Stomach smooth muscle (tissue), 2 donors: ENCODE data around the gene SNHG17.
"Not testable (repeated sequence)": the region's sequence is repeated elsewhere in the genome, so short reads cannot be mapped to it uniquely, and the experiment has no call there.

Source experiments
- H3K27ac ChIP-seq: one replicate; pipeline ENCODE4 v1.7.0; 2013; ENCODE audit warnings: mild to moderate bottlenecking, low read length, inconsistent platforms
- H3K27me3 ChIP-seq, 2 donors: one replicate each; pipeline ENCODE4 v1.7.0; 2013; ENCODE audit warnings: low read length in 2 of 2; ENCODE audit not compliant: insufficient read depth in 2 of 2, control insufficient read depth in 1 of 2
- H3K36me3 ChIP-seq, 2 donors: one replicate each; pipeline ENCODE4 v1.7.0; 2013; ENCODE audit warnings: low read length in 2 of 2; ENCODE audit not compliant: control insufficient read depth in 2 of 2, insufficient read depth in 2 of 2
- H3K4me1 ChIP-seq: one replicate; pipeline ENCODE4 v1.7.0; 2013; ENCODE audit warnings: low read length; ENCODE audit not compliant: control insufficient read depth, insufficient read depth
- H3K4me3 ChIP-seq, 2 donors: one replicate each; pipeline ENCODE4 v1.7.0; 2013; ENCODE audit warnings: low read length in 2 of 2
- H3K9ac ChIP-seq, 2 donors: one replicate each; pipeline ENCODE4 v1.7.0; 2013; ENCODE audit warnings: low read length in 2 of 2, mild to moderate bottlenecking in 1 of 2
- H3K9me3 ChIP-seq, 2 donors: one replicate each; pipeline ENCODE4 v1.7.0; 2013; ENCODE audit warnings: low read length in 2 of 2; ENCODE audit not compliant: control insufficient read depth in 2 of 2
- donor health status: healthy.
- donor health status: Pancreatic carcinoma.

The SNHG17 gene

DNA sequence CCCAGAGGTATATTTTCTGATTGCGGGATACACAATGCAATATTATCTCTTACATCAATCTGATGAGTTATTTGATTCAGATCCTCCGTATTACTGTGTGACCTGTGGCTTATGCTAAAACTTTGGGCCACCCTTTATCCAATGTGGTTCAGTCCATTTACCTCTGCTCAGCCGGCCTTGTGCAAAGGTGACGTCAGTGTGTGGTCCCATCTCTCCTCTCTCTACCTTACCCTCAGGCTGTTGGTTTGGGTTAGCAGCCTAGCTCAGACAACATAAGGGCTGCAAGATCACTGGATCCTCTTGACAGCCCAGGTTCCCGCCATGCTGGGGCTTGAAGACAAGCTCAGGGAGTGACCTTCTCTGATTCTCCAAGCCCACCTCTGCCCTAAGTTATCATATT, 33.0 kb downstream of the SNHG17 start:
- H3K4me1 ChIP-seq: no peaks in the 10 kb centered on the region
- H3K36me3 ChIP-seq: no peaks in the 10 kb centered on the region
- H3K4me3 ChIP-seq: no peak overlapping the region
- H3K27ac ChIP-seq: no peak overlapping the region
- H3K27me3 ChIP-seq: no peaks in the 10 kb centered on the region
- no peak overlapping the region for H3K9ac ChIP-seq
- no peaks in the 10 kb centered on the region for H3K9me3 ChIP-seq

- not testable (repeated sequence) for H3K27me3 ChIP-seq, H3K9me3 ChIP-seq, H3K4me1 ChIP-seq, H3K4me3 ChIP-seq, H3K27ac ChIP-seq, H3K36me3 ChIP-seq, H3K9ac ChIP-seq
Measured at GRCh38 chr20:38395751-38396395, 39.3 kb downstream of the SNHG17 start.

- no peak overlapping the region for H3K4me3 ChIP-seq
- H3K9me3 ChIP-seq: peaks cover 0 to 3% of the 10 kb centered on the region in 2 donors
- no peak overlapping the region for H3K27ac ChIP-seq
- no peaks in the 10 kb centered on the region for H3K4me1 ChIP-seq
- H3K9ac ChIP-seq: no peak overlapping the region
- no peaks in the 10 kb centered on the region for H3K27me3 ChIP-seq
- H3K36me3 ChIP-seq: no peaks in the 10 kb centered on the region
Measured at GRCh38 chr20:38395165-38395564, 40.0 kb downstream of the SNHG17 start.

DNA sequence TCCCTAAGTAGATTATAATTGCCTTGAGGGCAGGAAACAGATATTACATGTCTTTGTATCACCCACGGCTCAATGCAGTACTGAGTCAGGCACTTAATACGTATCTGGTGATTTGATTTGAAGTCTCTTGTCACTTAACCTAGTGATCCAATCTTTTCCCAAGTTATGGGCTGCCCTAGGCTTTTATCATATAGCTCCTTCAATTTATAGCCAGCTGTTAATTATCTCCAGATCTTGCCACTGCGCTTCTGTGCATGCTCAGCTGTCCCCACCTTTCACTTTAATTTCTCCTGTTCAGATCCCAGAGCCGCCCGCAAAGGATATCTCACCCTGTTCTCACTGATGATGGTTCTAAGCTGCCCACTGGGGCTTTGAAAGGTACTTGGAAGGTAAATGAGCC, 41.9 kb downstream of the SNHG17 start:
- no peak overlapping the region for H3K4me3 ChIP-seq
- no peaks in the 10 kb centered on the region for H3K27me3 ChIP-seq
- no peaks in the 10 kb centered on the region for H3K36me3 ChIP-seq
- H3K9me3 ChIP-seq: peaks cover 0 to 5% of the 10 kb centered on the region in 2 donors
- no peak overlapping the region for H3K27ac ChIP-seq
- no peaks in the 10 kb centered on the region for H3K4me1 ChIP-seq
- H3K9ac ChIP-seq: no peak overlapping the region

DNA sequence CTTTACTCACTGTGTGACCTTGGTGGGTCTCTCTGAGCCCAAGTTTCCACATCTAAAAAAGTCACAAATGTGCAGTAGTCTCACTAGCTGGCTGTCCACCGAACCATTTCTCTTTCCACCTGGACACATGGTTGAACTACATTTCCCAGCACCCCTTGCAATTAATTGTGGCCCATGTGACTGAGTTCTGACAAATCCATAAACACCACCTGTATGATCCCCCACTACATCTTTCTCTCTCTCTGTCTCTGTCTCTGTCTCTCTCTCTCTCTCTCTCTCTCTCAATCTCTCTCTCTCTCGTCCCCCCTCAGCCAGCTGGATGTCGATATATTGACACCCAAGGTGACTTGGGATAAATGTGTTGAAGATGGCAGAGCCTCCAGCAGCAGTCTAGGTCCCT, 42.8 kb downstream of the SNHG17 start:
- no peak overlapping the region for H3K27ac ChIP-seq
- H3K27me3 ChIP-seq: no peaks in the 10 kb centered on the region
- H3K4me3 ChIP-seq: no peak overlapping the region
- peaks cover 0 to 5% of the 10 kb centered on the region in 2 donors for H3K9me3 ChIP-seq
- H3K4me1 ChIP-seq: no peaks in the 10 kb centered on the region
- H3K9ac ChIP-seq: no peak overlapping the region
- no peaks in the 10 kb centered on the region for H3K36me3 ChIP-seq

DNA sequence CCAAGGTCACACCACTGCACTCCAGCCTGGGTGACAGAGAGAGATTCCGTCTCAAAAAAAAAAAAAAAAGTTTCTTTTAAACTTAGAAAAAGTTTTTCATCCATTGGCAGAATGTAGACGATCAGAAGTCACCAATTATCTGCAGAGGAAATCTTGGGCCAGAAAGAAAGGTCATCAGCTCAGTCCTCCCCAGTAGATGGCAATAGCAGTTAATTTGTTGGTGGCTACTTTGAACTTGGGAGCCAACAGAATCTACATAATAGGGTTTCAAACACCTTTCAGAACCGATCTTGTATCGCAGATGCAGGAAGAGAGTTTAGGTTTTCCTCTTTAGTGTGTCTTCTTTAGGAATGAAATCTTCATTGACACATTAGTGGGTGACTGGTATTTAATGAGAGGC, 47.2 kb downstream of the SNHG17 start:
- Histone ChIP-seq H3K9ac (no peak overlapping the region), H3K36me3 (no peaks in the 10 kb centered on the region), H3K27ac (no peak overlapping the region), H3K4me3 (no peak overlapping the region), H3K9me3 (peaks cover 0 to 5% of the 10 kb centered on the region in 2 donors), H3K4me1 (no peaks in the 10 kb centered on the region), H3K27me3 (no peaks in the 10 kb centered on the region)

GRCh38 chr20:38386851-38387250, 48.3 kb downstream of the SNHG17 start:
- Histone ChIP-seq H3K4me1 (no peaks in the 10 kb centered on the region), H3K36me3 (no peaks in the 10 kb centered on the region), H3K27ac (no peak overlapping the region), H3K9ac (no peak overlapping the region), H3K4me3 (no peak overlapping the region), H3K9me3 (peaks cover 0 to 5% of the 10 kb centered on the region in 2 donors), H3K27me3 (no peaks in the 10 kb centered on the region)

- Histone ChIP-seq H3K4me3 (no peak overlapping the region), H3K36me3 (no peaks in the 10 kb centered on the region), H3K9me3 (peaks cover 0 to 5% of the 10 kb centered on the region in 2 donors), H3K27me3 (no peaks in the 10 kb centered on the region), H3K4me1 (no peaks in the 10 kb centered on the region), H3K27ac (no peak overlapping the region), H3K9ac (no peak overlapping the region)
Measured at GRCh38 chr20:38386004-38386403, 49.1 kb downstream of the SNHG17 start.

- H3K4me1 ChIP-seq: no peaks in the 10 kb centered on the region
- no peaks in the 10 kb centered on the region for H3K9me3 ChIP-seq
- no peak overlapping the region for H3K4me3 ChIP-seq
- peaks cover 0 to 2% of the 10 kb centered on the region in 2 donors for H3K27me3 ChIP-seq
- no peak overlapping the region for H3K27ac ChIP-seq
- no peak overlapping the region for H3K9ac ChIP-seq
- H3K36me3 ChIP-seq: no peaks in the 10 kb centered on the region
Measured at GRCh38 chr20:38383147-38383546, 52.0 kb downstream of the SNHG17 start.

DNA sequence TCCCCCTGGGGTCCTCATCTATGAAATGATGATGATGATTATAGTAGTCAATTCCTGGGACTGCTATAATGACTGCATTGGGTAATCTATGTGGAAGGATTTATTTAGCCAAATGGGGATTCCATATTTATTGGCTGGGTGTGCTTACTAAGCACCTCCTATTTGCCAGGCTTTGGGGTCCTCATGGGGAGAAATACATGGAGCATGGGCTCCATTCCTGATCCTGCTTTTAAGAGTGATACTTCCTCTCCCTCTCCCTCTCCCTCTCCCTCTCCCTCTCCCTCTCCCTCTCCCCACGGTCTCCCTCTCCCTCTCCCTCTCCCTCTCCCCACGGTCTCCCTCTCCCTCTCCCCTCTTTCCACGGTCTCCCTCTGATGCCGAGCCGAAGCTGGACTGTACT, 57.3 kb downstream of the SNHG17 start:
- H3K4me3 ChIP-seq, H3K9ac ChIP-seq, H3K27me3 ChIP-seq, H3K9me3 ChIP-seq, H3K27ac ChIP-seq, H3K36me3 ChIP-seq, H3K4me1 ChIP-seq: not testable (repeated sequence)

- no peak overlapping the region for H3K4me3 ChIP-seq
- H3K4me1 ChIP-seq: no peaks in the 10 kb centered on the region
- no peak overlapping the region for H3K27ac ChIP-seq
- peaks cover 0 to 2% of the 10 kb centered on the region in 2 donors for H3K27me3 ChIP-seq
- no peaks in the 10 kb centered on the region for H3K9me3 ChIP-seq
- no peak overlapping the region for H3K9ac ChIP-seq
- H3K36me3 ChIP-seq: no peaks in the 10 kb centered on the region
Measured at GRCh38 chr20:38377039-38377685, 58.0 kb downstream of the SNHG17 start.
